GM12878 (cell line): ENCODE results near the gene OTOP3.

Source experiments
- NFYB ChIP-seq: IDR thresholded peaks from 2 replicates; pipeline ENCODE4 v1.6.1; 2011; ENCODE audit warnings: low read depth, mild to moderate bottlenecking, low read length, improper control_type of control experiment, moderate library complexity; ENCODE audit not compliant: insufficient read depth
- SUZ12 ChIP-seq: fragments of 200-600 bp; sonication (generic); IDR thresholded peaks from one replicate; pipeline ENCODE4 v1.6.1; 2018; ENCODE audit warnings: antibody characterized with exemption, mild to moderate bottlenecking; ENCODE audit not compliant: unreplicated experiment
- TF ChIP-seq, protein P1 (sequence below): IDR thresholded peaks from 2 replicates; pipeline ENCODE4 v1.6.1; 2012; ENCODE audit warnings: improper control_type of control experiment, low read depth, low read length; ENCODE audit not compliant: insufficient replicate concordance

GRCh38 chr17:74977802-74978201, 42.1 kb downstream of the OTOP3 start:
- TF ChIP-seq SUZ12 (no peak), NFYB (no peak)
- TF ChIP-seq, protein P1, sequence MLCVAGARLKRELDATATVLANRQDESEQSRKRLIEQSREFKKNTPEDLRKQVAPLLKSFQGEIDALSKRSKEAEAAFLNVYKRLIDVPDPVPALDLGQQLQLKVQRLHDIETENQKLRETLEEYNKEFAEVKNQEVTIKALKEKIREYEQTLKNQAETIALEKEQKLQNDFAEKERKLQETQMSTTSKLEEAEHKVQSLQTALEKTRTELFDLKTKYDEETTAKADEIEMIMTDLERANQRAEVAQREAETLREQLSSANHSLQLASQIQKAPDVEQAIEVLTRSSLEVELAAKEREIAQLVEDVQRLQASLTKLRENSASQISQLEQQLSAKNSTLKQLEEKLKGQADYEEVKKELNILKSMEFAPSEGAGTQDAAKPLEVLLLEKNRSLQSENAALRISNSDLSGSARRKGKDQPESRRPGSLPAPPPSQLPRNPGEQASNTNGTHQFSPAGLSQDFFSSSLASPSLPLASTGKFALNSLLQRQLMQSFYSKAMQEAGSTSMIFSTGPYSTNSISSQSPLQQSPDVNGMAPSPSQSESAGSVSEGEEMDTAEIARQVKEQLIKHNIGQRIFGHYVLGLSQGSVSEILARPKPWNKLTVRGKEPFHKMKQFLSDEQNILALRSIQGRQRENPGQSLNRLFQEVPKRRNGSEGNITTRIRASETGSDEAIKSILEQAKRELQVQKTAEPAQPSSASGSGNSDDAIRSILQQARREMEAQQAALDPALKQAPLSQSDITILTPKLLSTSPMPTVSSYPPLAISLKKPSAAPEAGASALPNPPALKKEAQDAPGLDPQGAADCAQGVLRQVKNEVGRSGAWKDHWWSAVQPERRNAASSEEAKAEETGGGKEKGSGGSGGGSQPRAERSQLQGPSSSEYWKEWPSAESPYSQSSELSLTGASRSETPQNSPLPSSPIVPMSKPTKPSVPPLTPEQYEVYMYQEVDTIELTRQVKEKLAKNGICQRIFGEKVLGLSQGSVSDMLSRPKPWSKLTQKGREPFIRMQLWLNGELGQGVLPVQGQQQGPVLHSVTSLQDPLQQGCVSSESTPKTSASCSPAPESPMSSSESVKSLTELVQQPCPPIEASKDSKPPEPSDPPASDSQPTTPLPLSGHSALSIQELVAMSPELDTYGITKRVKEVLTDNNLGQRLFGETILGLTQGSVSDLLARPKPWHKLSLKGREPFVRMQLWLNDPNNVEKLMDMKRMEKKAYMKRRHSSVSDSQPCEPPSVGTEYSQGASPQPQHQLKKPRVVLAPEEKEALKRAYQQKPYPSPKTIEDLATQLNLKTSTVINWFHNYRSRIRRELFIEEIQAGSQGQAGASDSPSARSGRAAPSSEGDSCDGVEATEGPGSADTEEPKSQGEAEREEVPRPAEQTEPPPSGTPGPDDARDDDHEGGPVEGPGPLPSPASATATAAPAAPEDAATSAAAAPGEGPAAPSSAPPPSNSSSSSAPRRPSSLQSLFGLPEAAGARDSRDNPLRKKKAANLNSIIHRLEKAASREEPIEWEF = no peak
